Naive B cell (primary cell): ENCODE measurements around the gene ATPAF1. TPM values are rescaled to one million over a fixed set of nuclear protein-coding genes. Genes with fewer than 3 reads are reported as not detected.

Experiments
- ATAC-seq, 2 donors: fragments of 150-1000 bp; cut with Tn5 transposase; 2 replicates each; pipeline ENCODE4 v1.10.0; 2021; ENCODE audit warnings: low read depth in 2 of 2, mild to moderate bottlenecking in 2 of 2, moderate library complexity in 2 of 2
- DNase-seq: peaks from one replicate; pipeline ENCODE4 v3.0.0; 2022
- H3K27ac Mint-ChIP-seq, 6 donors: one replicate each; pipeline ENCODE4 v1.8.0; 2020 to 2022; ENCODE audit warnings: mild to moderate bottlenecking in 6 of 6, mixed read lengths in 6 of 6, moderate library complexity in 5 of 6, inconsistent platforms in 2 of 6
- H3K27me3 Mint-ChIP-seq, 3 donors: one replicate each; pipeline ENCODE4 v1.8.0; 2021 to 2022; ENCODE audit warnings: mixed read lengths in 3 of 3, mild to moderate bottlenecking in 1 of 3
- H3K36me3 Mint-ChIP-seq, 2 donors: one replicate each; pipeline ENCODE4 v1.8.0; 2020 to 2022; ENCODE audit warnings: mixed read lengths in 2 of 2, inconsistent platforms in 1 of 2, mild to moderate bottlenecking in 1 of 2
- H3K4me1 Mint-ChIP-seq, 3 donors: one replicate each; pipeline ENCODE4 v1.8.0; 2020 to 2022; ENCODE audit warnings: mixed read lengths in 3 of 3, inconsistent platforms in 1 of 3, mild to moderate bottlenecking in 1 of 3, moderate library complexity in 1 of 3
- H3K4me3 Mint-ChIP-seq, 8 donors: one replicate each; pipeline ENCODE4 v1.8.0; 2020 to 2022; ENCODE audit warnings: mild to moderate bottlenecking in 8 of 8, mixed read lengths in 8 of 8, moderate library complexity in 8 of 8, inconsistent platforms in 2 of 8
- H3K9me3 Mint-ChIP-seq, 7 donors: one replicate each; pipeline ENCODE4 v1.8.0; 2020 to 2022; ENCODE audit warnings: mixed read lengths in 7 of 7, mild to moderate bottlenecking in 5 of 7, inconsistent platforms in 2 of 7, moderate library complexity in 1 of 7
- polyA plus RNA-seq, 6 donors: library from polyadenylated mRNA; unstranded; fragments of 300-500 nt; fragmentation: Illumina TruSeq; gene quantifications; one replicate each; pipeline ENCODE4 v1.2.3, GENCODE V29; 2021; ENCODE audit warnings: low read depth in 6 of 6

The ATPAF1 gene
- polyA plus RNA-seq, 6 donors from 2014 or later = 45.0 to 87.6 (median 55.8) TPM

- Mint-ChIP-seq H3K27ac (no peak overlapping the region), H3K4me1 (peaks cover 0 to 8% (median 0%) of the 10 kb centered on the region in 3 donors), H3K4me3 (no peak overlapping the region), H3K36me3 (peaks cover 32 to 37% of the 10 kb centered on the region in 2 donors), H3K27me3 (no peaks in the 10 kb centered on the region), H3K9me3 (peaks cover 0 to 5% (median 0%) of the 10 kb centered on the region in 7 donors)
- no peak for DNase-seq
- no peak for ATAC-seq
Observed at GRCh38 chr1:46690931-46691421, 22.8 kb upstream of the ATPAF1 start.

GRCh38 chr1:46689897-46690296 lies 21.7 kb upstream of the ATPAF1 start:
- Mint-ChIP-seq H3K4me1 (peaks cover 0 to 4% (median 0%) of the 10 kb centered on the region in 3 donors), H3K4me3 (no peak overlapping the region), H3K27ac (peak overlapping the region in 1 of 6 donors; percentile 56), H3K9me3 (no peaks in the 10 kb centered on the region), H3K27me3 (no peaks in the 10 kb centered on the region), H3K36me3 (peaks cover 22 to 31% of the 10 kb centered on the region in 2 donors)
- ATAC-seq = no peak
- no peak for DNase-seq

GRCh38 chr1:46689356-46689755 lies 21.2 kb upstream of the ATPAF1 start:
- Mint-ChIP-seq H3K9me3 (no peaks in the 10 kb centered on the region), H3K4me3 (no peak overlapping the region), H3K27me3 (no peaks in the 10 kb centered on the region), H3K4me1 (peaks cover 0 to 4% (median 0%) of the 10 kb centered on the region in 3 donors), H3K36me3 (peaks cover 24 to 35% of the 10 kb centered on the region in 2 donors), H3K27ac (peak overlapping the region in 1 of 6 donors; percentile 4)
- no peak for DNase-seq
- no peak for ATAC-seq

- peak overlapping the region in 1 of 6 donors; percentile 64 for H3K27ac Mint-ChIP-seq
- H3K36me3 Mint-ChIP-seq = peaks cover 27 to 35% of the 10 kb centered on the region in 2 donors
- ATAC-seq = no peak
- peaks cover 0 to 4% (median 0%) of the 10 kb centered on the region in 3 donors for H3K4me1 Mint-ChIP-seq
- no peaks in the 10 kb centered on the region for H3K9me3 Mint-ChIP-seq
- DNase-seq = no peak
- no peaks in the 10 kb centered on the region for H3K27me3 Mint-ChIP-seq
- no peak overlapping the region for H3K4me3 Mint-ChIP-seq
Observed at GRCh38 chr1:46687921-46688509, 19.9 kb upstream of the ATPAF1 start.

GRCh38 chr1:46687093-46687659 lies 19.0 kb upstream of the ATPAF1 start:
- no peak overlapping the region for H3K4me3 Mint-ChIP-seq
- no peak for ATAC-seq
- H3K36me3 Mint-ChIP-seq = peaks cover 30 to 37% of the 10 kb centered on the region in 2 donors
- H3K9me3 Mint-ChIP-seq = no peaks in the 10 kb centered on the region
- H3K4me1 Mint-ChIP-seq = peaks cover 0 to 4% (median 1%) of the 10 kb centered on the region in 3 donors
- H3K27me3 Mint-ChIP-seq = no peaks in the 10 kb centered on the region
- no peak for DNase-seq
- H3K27ac Mint-ChIP-seq = peak overlapping the region in 2 of 6 donors; percentile 34 to 36

GRCh38 chr1:46686255-46686654 lies 18.1 kb upstream of the ATPAF1 start:
- no peak overlapping the region for H3K4me3 Mint-ChIP-seq
- DNase-seq = no peak
- peaks cover 0 to 5% (median 4%) of the 10 kb centered on the region in 3 donors for H3K4me1 Mint-ChIP-seq
- ATAC-seq = no peak
- peak overlapping the region in 1 of 6 donors; percentile 80 for H3K27ac Mint-ChIP-seq
- H3K36me3 Mint-ChIP-seq = peaks cover 36 to 38% of the 10 kb centered on the region in 2 donors
- no peaks in the 10 kb centered on the region for H3K9me3 Mint-ChIP-seq
- H3K27me3 Mint-ChIP-seq = no peaks in the 10 kb centered on the region

GRCh38 chr1:46684670-46685069 lies 16.5 kb upstream of the ATPAF1 start:
- Mint-ChIP-seq H3K27me3 (no peaks in the 10 kb centered on the region), H3K9me3 (no peaks in the 10 kb centered on the region), H3K36me3 (peaks cover 44 to 46% of the 10 kb centered on the region in 2 donors), H3K4me1 (peaks cover 0 to 5% (median 4%) of the 10 kb centered on the region in 3 donors), H3K27ac (peak overlapping the region in 1 of 6 donors; percentile 24), H3K4me3 (no peak overlapping the region)
- DNase-seq (no peak), ATAC-seq (no peak)

- Mint-ChIP-seq H3K36me3 (peaks cover 37 to 45% of the 10 kb centered on the region in 2 donors), H3K27me3 (no peaks in the 10 kb centered on the region), H3K4me3 (no peak overlapping the region), H3K27ac (no peak overlapping the region), H3K4me1 (peaks cover 0 to 8% (median 4%) of the 10 kb centered on the region in 3 donors), H3K9me3 (no peaks in the 10 kb centered on the region)
- DNase-seq = no peak
- ATAC-seq = no peak
Observed at GRCh38 chr1:46682064-46682463, 13.9 kb upstream of the ATPAF1 start.

- Mint-ChIP-seq H3K27me3 (no peaks in the 10 kb centered on the region), H3K27ac (peak overlapping the region in 2 of 6 donors; percentile 14 to 63), H3K9me3 (no peaks in the 10 kb centered on the region), H3K4me1 (peaks cover 0 to 13% (median under 1%) of the 10 kb centered on the region in 3 donors), H3K4me3 (no peak overlapping the region), H3K36me3 (peaks cover 37 to 39% of the 10 kb centered on the region in 2 donors)
- ATAC-seq (no peak), DNase-seq (no peak)
Observed at GRCh38 chr1:46681333-46682034, 13.3 kb upstream of the ATPAF1 start.

GRCh38 chr1:46679789-46680573 lies 11.8 kb upstream of the ATPAF1 start:
- Mint-ChIP-seq H3K27me3 (no peaks in the 10 kb centered on the region), H3K9me3 (no peaks in the 10 kb centered on the region), H3K4me1 (peaks cover 5 to 25% (median 15%) of the 10 kb centered on the region in 3 donors), H3K36me3 (peaks cover 33 to 37% of the 10 kb centered on the region in 2 donors), H3K27ac (no peak overlapping the region), H3K4me3 (no peak overlapping the region)
- DNase-seq (no peak), ATAC-seq (no peak)

GRCh38 chr1:46677339-46677738 lies 9.2 kb upstream of the ATPAF1 start:
- peak overlapping the region in 3 of 6 donors; percentile 58 to 90 (median 83) for H3K27ac Mint-ChIP-seq
- peaks cover 26 to 27% of the 10 kb centered on the region in 2 donors for H3K36me3 Mint-ChIP-seq

GRCh38 chr1:46676531-46676930 lies 8.4 kb upstream of the ATPAF1 start:
- H3K4me3 Mint-ChIP-seq = no peak overlapping the region
- H3K27ac Mint-ChIP-seq = peak overlapping the region in 5 of 6 donors; percentile 48 to 92 (median 80)
- peaks cover 18 to 20% of the 10 kb centered on the region in 2 donors for H3K36me3 Mint-ChIP-seq
- H3K27me3 Mint-ChIP-seq = no peaks in the 10 kb centered on the region
- ATAC-seq = no peak
- peaks cover 5 to 20% (median 17%) of the 10 kb centered on the region in 3 donors for H3K4me1 Mint-ChIP-seq
- no peaks in the 10 kb centered on the region for H3K9me3 Mint-ChIP-seq
- no peak for DNase-seq

More at GRCh38 chr1:46677339-46677738, 9.2 kb upstream of the ATPAF1 start:
- no peak for DNase-seq
- ATAC-seq = no peak
- Mint-ChIP-seq H3K9me3 (no peaks in the 10 kb centered on the region), H3K4me3 (no peak overlapping the region), H3K27me3 (no peaks in the 10 kb centered on the region), H3K4me1 (peaks cover 5 to 25% (median 17%) of the 10 kb centered on the region in 3 donors)
